ENCODE measurements around the gene PREP. TPM values are rescaled to one million over a fixed set of nuclear protein-coding genes. Genes with fewer than 3 reads are reported as not detected.
"Not testable (repeated sequence)": the region's sequence is repeated elsewhere in the genome, so short reads cannot be mapped to it uniquely, and the experiment has no call there.

Gene PREP
- total RNA-seq, 1 donor from 2014 or later: 55.9 TPM

GRCh38 chr6:105428342-105428957 is 25.6 kb upstream of the PREP start:
- no peaks in the 10 kb centered on the region for H3K9me3 Mint-ChIP-seq

GRCh38 chr6:105424175-105424783 is 21.4 kb upstream of the PREP start:
- Mint-ChIP-seq H3K4me3 (no peak overlapping the region), H3K9me3 (no peaks in the 10 kb centered on the region), H3K27me3 (ENCODE audit: insufficient read depth) (peaks cover 5% of the 10 kb centered on the region), H3K36me3 (ENCODE audit: low read depth) (no peaks in the 10 kb centered on the region), H3K27ac (no peak overlapping the region), H3K4me1 (ENCODE audit: low read depth) (no peaks in the 10 kb centered on the region)
- intact Hi-C loops (cut with micrococcal nuclease): loop anchor here (1.0 to 10.0 kb wide), 3 partner anchors 21 to 1021 kb away; partner anchors contain the start of gene PREP
- peak; percentile 48 for DNase-seq (ENCODE audit: low spot score)

More at GRCh38 chr6:105428342-105428957, 25.6 kb upstream of the PREP start:
- no peak for DNase-seq (ENCODE audit: low spot score)
- Mint-ChIP-seq H3K27ac (no peak overlapping the region), H3K36me3 (ENCODE audit: low read depth) (no peaks in the 10 kb centered on the region), H3K4me1 (ENCODE audit: low read depth) (no peaks in the 10 kb centered on the region), H3K4me3 (no peak overlapping the region), H3K27me3 (ENCODE audit: insufficient read depth) (peaks cover 14% of the 10 kb centered on the region)
- intact Hi-C loops (cut with micrococcal nuclease): loop anchor here (10.0 kb wide), 1 partner anchor 1016 kb away; no protein-coding TSS in a partner anchor

- intact Hi-C loops (cut with micrococcal nuclease); H3K4me1 Mint-ChIP-seq (ENCODE audit: low read depth); DNase-seq (ENCODE audit: low spot score); H3K36me3 Mint-ChIP-seq (ENCODE audit: low read depth); H3K4me3 Mint-ChIP-seq; H3K27ac Mint-ChIP-seq: not testable (repeated sequence)
- Mint-ChIP-seq H3K9me3 (peaks cover 13% of the 10 kb centered on the region), H3K27me3 (ENCODE audit: insufficient read depth) (peaks cover 30% of the 10 kb centered on the region)
Measured at GRCh38 chr6:105416971-105417370, 14.1 kb upstream of the PREP start.

GRCh38 chr6:105409734-105410133 is 6.9 kb upstream of the PREP start:
- DNase-seq (ENCODE audit: low spot score): no peak
- H3K9me3 Mint-ChIP-seq: peaks cover 3% of the 10 kb centered on the region
- intact Hi-C loops (cut with micrococcal nuclease): loop anchor here (10.0 kb wide), 1 partner anchor 1215 kb away; the partner anchor contains the start of genes QRSL1 and RTN4IP1
- H3K4me1 Mint-ChIP-seq (ENCODE audit: low read depth): peaks cover 4% of the 10 kb centered on the region
- H3K27me3 Mint-ChIP-seq (ENCODE audit: insufficient read depth): peaks cover 29% of the 10 kb centered on the region
- peaks cover 3% of the 10 kb centered on the region for H3K36me3 Mint-ChIP-seq (ENCODE audit: low read depth)
- no peak overlapping the region for H3K4me3 Mint-ChIP-seq
- no peak overlapping the region for H3K27ac Mint-ChIP-seq

- intact Hi-C loops (cut with micrococcal nuclease): loop anchor here (2.0 to 10.0 kb wide), 5 partner anchors 42 to 1626 kb away; partner anchors contain the start of genes HACE1, MTRES1, QRSL1 and RTN4IP1
- peak overlapping the region; percentile 88 for H3K27ac Mint-ChIP-seq
- H3K9me3 Mint-ChIP-seq: no peaks in the 10 kb centered on the region
- no peaks in the 10 kb centered on the region for H3K36me3 Mint-ChIP-seq (ENCODE audit: low read depth)
- H3K27me3 Mint-ChIP-seq (ENCODE audit: insufficient read depth): peaks cover 5% of the 10 kb centered on the region
- H3K4me1 Mint-ChIP-seq (ENCODE audit: low read depth): peaks cover 65% of the 10 kb centered on the region
- DNase-seq (ENCODE audit: low spot score): peak; percentile 12
- H3K4me3 Mint-ChIP-seq: peak overlapping the region; percentile 93
Measured at GRCh38 chr6:105402090-105402938, 568 bp downstream of the PREP start.

GRCh38 chr6:105401247-105402089 is 1.4 kb downstream of the PREP start:
- no peaks in the 10 kb centered on the region for H3K9me3 Mint-ChIP-seq
- H3K27ac Mint-ChIP-seq: no peak overlapping the region
- peaks cover under 1% of the 10 kb centered on the region for H3K36me3 Mint-ChIP-seq (ENCODE audit: low read depth)
- peak overlapping the region; percentile 93 for H3K4me3 Mint-ChIP-seq
- peaks cover 65% of the 10 kb centered on the region for H3K4me1 Mint-ChIP-seq (ENCODE audit: low read depth)
- peaks cover 2% of the 10 kb centered on the region for H3K27me3 Mint-ChIP-seq (ENCODE audit: insufficient read depth)
- intact Hi-C loops (cut with micrococcal nuclease): loop anchor here (2.0 to 10.0 kb wide), 5 partner anchors 41 to 1627 kb away; partner anchors contain the start of genes HACE1, MTRES1, QRSL1 and RTN4IP1
- no peak for DNase-seq (ENCODE audit: low spot score)

- H3K36me3 Mint-ChIP-seq (ENCODE audit: low read depth): peaks cover 9% of the 10 kb centered on the region
- H3K4me3 Mint-ChIP-seq: peak overlapping the region; percentile 24
- intact Hi-C loops (cut with micrococcal nuclease): loop anchor here (5.0 to 10.0 kb wide), 2 partner anchors 1112 to 1224 kb away; partner anchors contain the start of genes QRSL1 and RTN4IP1
- H3K27me3 Mint-ChIP-seq (ENCODE audit: insufficient read depth): no peaks in the 10 kb centered on the region
- no peak overlapping the region for H3K27ac Mint-ChIP-seq
- H3K9me3 Mint-ChIP-seq: no peaks in the 10 kb centered on the region
- peaks cover 65% of the 10 kb centered on the region for H3K4me1 Mint-ChIP-seq (ENCODE audit: low read depth)
- DNase-seq (ENCODE audit: low spot score): no peak
Measured at GRCh38 chr6:105400501-105400900, 2.4 kb downstream of the PREP start.

- Mint-ChIP-seq H3K36me3 (ENCODE audit: low read depth) (peaks cover 11% of the 10 kb centered on the region), H3K4me3 (no peak overlapping the region), H3K4me1 (ENCODE audit: low read depth) (peaks cover 53% of the 10 kb centered on the region), H3K9me3 (no peaks in the 10 kb centered on the region), H3K27me3 (ENCODE audit: insufficient read depth) (no peaks in the 10 kb centered on the region), H3K27ac (no peak overlapping the region)
- no peak for DNase-seq (ENCODE audit: low spot score)
- intact Hi-C loops (cut with micrococcal nuclease): no loop called here
Measured at GRCh38 chr6:105398859-105399258, 4.0 kb downstream of the PREP start.

- Mint-ChIP-seq H3K27ac (no peak overlapping the region), H3K4me3 (no peak overlapping the region), H3K4me1 (ENCODE audit: low read depth) (peaks cover 46% of the 10 kb centered on the region), H3K27me3 (ENCODE audit: insufficient read depth) (no peaks in the 10 kb centered on the region), H3K9me3 (no peaks in the 10 kb centered on the region), H3K36me3 (ENCODE audit: low read depth) (peaks cover 11% of the 10 kb centered on the region)
- DNase-seq (ENCODE audit: low spot score): no peak
- intact Hi-C loops (cut with micrococcal nuclease): no loop called here
Measured at GRCh38 chr6:105397987-105398386, 4.9 kb downstream of the PREP start.

- Mint-ChIP-seq H3K36me3 (ENCODE audit: low read depth) (peaks cover 27% of the 10 kb centered on the region), H3K4me1 (ENCODE audit: low read depth) (peaks cover 5% of the 10 kb centered on the region), H3K27me3 (ENCODE audit: insufficient read depth) (no peaks in the 10 kb centered on the region), H3K9me3 (no peaks in the 10 kb centered on the region), H3K4me3 (no peak overlapping the region), H3K27ac (no peak overlapping the region)
- no peak for DNase-seq (ENCODE audit: low spot score)
- intact Hi-C loops (cut with micrococcal nuclease): no loop called here
Measured at GRCh38 chr6:105391705-105392104, 11.2 kb downstream of the PREP start.

- intact Hi-C loops (cut with micrococcal nuclease): no loop called here
- peaks cover 5% of the 10 kb centered on the region for H3K4me1 Mint-ChIP-seq (ENCODE audit: low read depth)
- H3K27me3 Mint-ChIP-seq (ENCODE audit: insufficient read depth): no peaks in the 10 kb centered on the region
- no peak overlapping the region for H3K27ac Mint-ChIP-seq
- H3K9me3 Mint-ChIP-seq: no peaks in the 10 kb centered on the region
- DNase-seq (ENCODE audit: low spot score): no peak
- H3K36me3 Mint-ChIP-seq (ENCODE audit: low read depth): peaks cover 25% of the 10 kb centered on the region
- no peak overlapping the region for H3K4me3 Mint-ChIP-seq
Measured at GRCh38 chr6:105389543-105389942, 13.3 kb downstream of the PREP start.

GRCh38 chr6:105388392-105388791 is 14.5 kb downstream of the PREP start:
- Mint-ChIP-seq H3K9me3 (no peaks in the 10 kb centered on the region), H3K4me1 (ENCODE audit: low read depth) (peaks cover 11% of the 10 kb centered on the region), H3K36me3 (ENCODE audit: low read depth) (peaks cover 27% of the 10 kb centered on the region), H3K4me3 (no peak overlapping the region), H3K27ac (no peak overlapping the region), H3K27me3 (ENCODE audit: insufficient read depth) (no peaks in the 10 kb centered on the region)
- no peak for DNase-seq (ENCODE audit: low spot score)
- intact Hi-C loops (cut with micrococcal nuclease): no loop called here

Measured in activated T-helper 1 cell treated with anti-CD3 and anti-CD28 coated beads, Interleukin-12 subunit alpha, Interleukin-12 subunit beta, Interleukin-2, Interleukin-4 antibody, amounts not matched to agents 30 ng/mL and 10 ng/mL and 1 ng/mL, durations not matched to agents 14 hours and 24 hours and 36 hours (primary cell).